Measurements from ENCODE around the gene LMTK3. TPM values are rescaled to one million over a fixed set of nuclear protein-coding genes. Genes with fewer than 3 reads are reported as not detected.
"Not testable (repeated sequence)": the region's sequence is repeated elsewhere in the genome, so short reads cannot be mapped to it uniquely, and the experiment has no call there.

Gene LMTK3
- total RNA-seq, 2 experiments from 2014 or later: 3.7 to 5.1 TPM

GRCh38 chr19:48548253-48548911, 36.7 kb upstream of the LMTK3 start:
- H3K27ac Mint-ChIP-seq: no peak overlapping the region
- CTCF ChIA-PET: no interaction called here

GRCh38 chr19:48547722-48548121, 36.1 kb upstream of the LMTK3 start:
- no peaks in the 10 kb centered on the region for H3K4me1 Mint-ChIP-seq
- DNase-seq: no peak
- no peaks in the 10 kb centered on the region for H3K9me3 Mint-ChIP-seq
- no peak overlapping the region for H3K4me3 Mint-ChIP-seq
- POLR2A ChIA-PET: no interaction called here
- H3K27ac Mint-ChIP-seq: no peak overlapping the region
- no peaks in the 10 kb centered on the region for H3K27me3 Mint-ChIP-seq
- H3K36me3 Mint-ChIP-seq (ENCODE audit: low read depth): no peaks in the 10 kb centered on the region
- CTCF ChIA-PET: no interaction called here

More at GRCh38 chr19:48548253-48548911, 36.7 kb upstream of the LMTK3 start:
- Mint-ChIP-seq H3K9me3 (no peaks in the 10 kb centered on the region), H3K4me3 (no peak overlapping the region), H3K27me3 (no peaks in the 10 kb centered on the region), H3K36me3 (ENCODE audit: low read depth) (no peaks in the 10 kb centered on the region), H3K4me1 (no peaks in the 10 kb centered on the region)
- DNase-seq: no peak
- POLR2A ChIA-PET: no interaction called here

- Mint-ChIP-seq H3K27ac (no peak overlapping the region), H3K4me1 (no peaks in the 10 kb centered on the region), H3K4me3 (no peak overlapping the region), H3K9me3 (no peaks in the 10 kb centered on the region), H3K27me3 (no peaks in the 10 kb centered on the region), H3K36me3 (ENCODE audit: low read depth) (no peaks in the 10 kb centered on the region)
- POLR2A ChIA-PET: no interaction called here
- CTCF ChIA-PET: interaction anchor here (0.7 kb wide), 1 partner anchor 10 kb away, joined by 3 read pairs; no protein-coding TSS in a partner anchor
- no peak for DNase-seq
These were observed 33.5 kb upstream of the LMTK3 start for GRCh38 chr19:48544856-48545750.

GRCh38 chr19:48543121-48543710, 31.6 kb upstream of the LMTK3 start:
- no peaks in the 10 kb centered on the region for H3K27me3 Mint-ChIP-seq
- no peaks in the 10 kb centered on the region for H3K9me3 Mint-ChIP-seq
- no peak for DNase-seq
- H3K4me1 Mint-ChIP-seq: no peaks in the 10 kb centered on the region
- CTCF ChIA-PET: no interaction called here
- no peak overlapping the region for H3K4me3 Mint-ChIP-seq
- H3K27ac Mint-ChIP-seq: no peak overlapping the region
- no peaks in the 10 kb centered on the region for H3K36me3 Mint-ChIP-seq (ENCODE audit: low read depth)
- POLR2A ChIA-PET: no interaction called here

- Mint-ChIP-seq H3K36me3 (ENCODE audit: low read depth) (no peaks in the 10 kb centered on the region), H3K4me1 (no peaks in the 10 kb centered on the region), H3K27me3 (no peaks in the 10 kb centered on the region), H3K27ac (no peak overlapping the region), H3K9me3 (no peaks in the 10 kb centered on the region), H3K4me3 (no peak overlapping the region)
- no peak for DNase-seq
- ChIA-PET POLR2A (no interaction called here), CTCF (interaction anchor here (0.6 to 1.0 kb wide), 2 partner anchors 43 to 101 kb away, joined by 3 read pairs; no protein-coding TSS in a partner anchor)
These were observed 30.2 kb upstream of the LMTK3 start for GRCh38 chr19:48541813-48542212.

GRCh38 chr19:48540110-48540509, 28.5 kb upstream of the LMTK3 start:
- CTCF ChIA-PET: no interaction called here
- Mint-ChIP-seq H3K4me3 (no peak overlapping the region), H3K27ac (no peak overlapping the region), H3K4me1 (no peaks in the 10 kb centered on the region), H3K27me3 (no peaks in the 10 kb centered on the region), H3K36me3 (ENCODE audit: low read depth) (no peaks in the 10 kb centered on the region), H3K9me3 (no peaks in the 10 kb centered on the region)
- POLR2A ChIA-PET: no interaction called here
- no peak for DNase-seq

- no peaks in the 10 kb centered on the region for H3K36me3 Mint-ChIP-seq (ENCODE audit: low read depth)
- H3K4me3 Mint-ChIP-seq: no peak overlapping the region
- DNase-seq: no peak
- ChIA-PET POLR2A (no interaction called here), CTCF (no interaction called here)
- H3K27ac Mint-ChIP-seq: no peak overlapping the region
- no peaks in the 10 kb centered on the region for H3K27me3 Mint-ChIP-seq
- no peaks in the 10 kb centered on the region for H3K9me3 Mint-ChIP-seq
- H3K4me1 Mint-ChIP-seq: no peaks in the 10 kb centered on the region
These were observed 28.0 kb upstream of the LMTK3 start for GRCh38 chr19:48539503-48540096.

GRCh38 chr19:48538057-48538456, 26.4 kb upstream of the LMTK3 start:
- DNase-seq; H3K27me3 Mint-ChIP-seq; H3K27ac Mint-ChIP-seq; POLR2A ChIA-PET; H3K36me3 Mint-ChIP-seq (ENCODE audit: low read depth); H3K4me3 Mint-ChIP-seq; H3K4me1 Mint-ChIP-seq; H3K9me3 Mint-ChIP-seq: not testable (repeated sequence)
- CTCF ChIA-PET: interaction anchor here (0.9 kb wide), 1 partner anchor 13 kb away, joined by 4 read pairs; no protein-coding TSS in a partner anchor

- Mint-ChIP-seq H3K36me3 (ENCODE audit: low read depth) (no peaks in the 10 kb centered on the region), H3K4me3 (no peak overlapping the region), H3K9me3 (no peaks in the 10 kb centered on the region), H3K27me3 (no peaks in the 10 kb centered on the region), H3K27ac (no peak overlapping the region), H3K4me1 (no peaks in the 10 kb centered on the region)
- DNase-seq: no peak
- ChIA-PET POLR2A (no interaction called here), CTCF (no interaction called here)
These were observed 25.9 kb upstream of the LMTK3 start for GRCh38 chr19:48537541-48537940.

GRCh38 chr19:48533770-48534169, 22.1 kb upstream of the LMTK3 start:
- CTCF ChIA-PET: no interaction called here

GRCh38 chr19:48530770-48531169, 19.1 kb upstream of the LMTK3 start:
- peaks cover 5% of the 10 kb centered on the region for H3K36me3 Mint-ChIP-seq (ENCODE audit: low read depth)
- H3K4me1 Mint-ChIP-seq: no peaks in the 10 kb centered on the region
- ChIA-PET POLR2A (no interaction called here), CTCF (interaction anchor here (1.1 kb wide), 1 partner anchor 58 kb away, joined by 3 read pairs; no protein-coding TSS in a partner anchor)
- H3K27me3 Mint-ChIP-seq: no peaks in the 10 kb centered on the region
- no peak overlapping the region for H3K4me3 Mint-ChIP-seq
- DNase-seq: no peak
- H3K9me3 Mint-ChIP-seq: peaks cover 22% of the 10 kb centered on the region
- no peak overlapping the region for H3K27ac Mint-ChIP-seq

More at GRCh38 chr19:48533770-48534169, 22.1 kb upstream of the LMTK3 start:
- Mint-ChIP-seq H3K9me3 (peaks cover 4% of the 10 kb centered on the region), H3K4me3 (no peak overlapping the region), H3K27ac (no peak overlapping the region), H3K36me3 (ENCODE audit: low read depth) (no peaks in the 10 kb centered on the region), H3K27me3 (no peaks in the 10 kb centered on the region), H3K4me1 (no peaks in the 10 kb centered on the region)
- DNase-seq: no peak
- POLR2A ChIA-PET: no interaction called here

- ChIA-PET POLR2A (no interaction called here), CTCF (interaction anchor here (1.0 to 1.1 kb wide), 2 partner anchors 43 to 58 kb away, joined by 3 read pairs; no protein-coding TSS in a partner anchor)
- no peak overlapping the region for H3K4me3 Mint-ChIP-seq
- no peak for DNase-seq
- peaks cover 22% of the 10 kb centered on the region for H3K9me3 Mint-ChIP-seq
- H3K4me1 Mint-ChIP-seq: no peaks in the 10 kb centered on the region
- H3K36me3 Mint-ChIP-seq (ENCODE audit: low read depth): peaks cover 5% of the 10 kb centered on the region
- H3K27me3 Mint-ChIP-seq: no peaks in the 10 kb centered on the region
- no peak overlapping the region for H3K27ac Mint-ChIP-seq
These were observed 18.6 kb upstream of the LMTK3 start for GRCh38 chr19:48530066-48530720.

Measured in activated CD4-positive, alpha-beta T cell treated with anti-CD3 and anti-CD28 coated beads, Interleukin-2, amount 10 ng/mL, durations not matched to agents 7 days and 5 days (primary cell).